Endothelial cell (in vitro differentiated cells): Measurements from ENCODE around the gene FASTKD1. TPM values are rescaled to one million over a fixed set of nuclear protein-coding genes. Genes with fewer than 3 reads are reported as not detected.
"Not testable (repeated sequence)": the region's sequence is repeated elsewhere in the genome, so short reads cannot be mapped to it uniquely, and the experiment has no call there.

Source experiments
- DNase-seq: peaks from one replicate; pipeline ENCODE4 v3.0.0; 2021; ENCODE audit warnings: low spot score
- H3K27ac Mint-ChIP-seq: one replicate; pipeline ENCODE4 v1.8.0; 2021; ENCODE audit warnings: mixed read lengths, inconsistent platforms; ENCODE audit not compliant: unreplicated experiment
- H3K27me3 Mint-ChIP-seq: one replicate; pipeline ENCODE4 v1.8.0; 2021; ENCODE audit warnings: mild to moderate bottlenecking, moderate library complexity, mixed read lengths, inconsistent platforms; ENCODE audit not compliant: unreplicated experiment
- H3K36me3 Mint-ChIP-seq: one replicate; pipeline ENCODE4 v1.8.0; 2021; ENCODE audit warnings: mild to moderate bottlenecking, low read depth, mixed read lengths, inconsistent platforms; ENCODE audit not compliant: unreplicated experiment
- H3K4me1 Mint-ChIP-seq: one replicate; pipeline ENCODE4 v1.8.0; 2021; ENCODE audit warnings: mild to moderate bottlenecking, mixed read lengths, inconsistent platforms; ENCODE audit not compliant: unreplicated experiment
- H3K4me3 Mint-ChIP-seq: one replicate; pipeline ENCODE4 v1.8.0; 2021; ENCODE audit warnings: mild to moderate bottlenecking, mixed read lengths, inconsistent platforms; ENCODE audit not compliant: unreplicated experiment
- H3K9me3 Mint-ChIP-seq: one replicate; pipeline ENCODE4 v1.8.0; 2021; ENCODE audit warnings: mixed read lengths, inconsistent platforms; ENCODE audit not compliant: unreplicated experiment
- CTCF ChIP-seq: fragments of 200-600 bp; sonication (generic); IDR thresholded peaks from one replicate; pipeline ENCODE4 v1.5.0; 2021; ENCODE audit warnings: antibody characterized with exemption; ENCODE audit not compliant: unreplicated experiment
- total RNA-seq: library from RNA; stranded (reverse); fragmentation: NEBNext Ultra II Directional; extraction: Animal tissue kit (Norgen Biotek cat#: 25700); gene quantifications from one replicate; pipeline ENCODE4 v1.2.1, GENCODE V29; 2021; ENCODE audit not compliant: unreplicated experiment

The FASTKD1 gene
- total RNA-seq, 1 donor from 2014 or later: 33.7 TPM

- Mint-ChIP-seq H3K9me3 (no peaks in the 10 kb centered on the region), H3K27me3 (no peaks in the 10 kb centered on the region), H3K36me3 (peaks cover 5% of the 10 kb centered on the region), H3K4me3 (no peak overlapping the region), H3K4me1 (peaks cover 7% of the 10 kb centered on the region), H3K27ac (no peak overlapping the region)
- no peak for TF ChIP-seq CTCF
- no peak for DNase-seq
These were observed 33.5 kb downstream of the FASTKD1 start for GRCh38 chr2:169540146-169540545.

GRCh38 chr2:169539460-169539859 is 34.2 kb downstream of the FASTKD1 start:
- H3K4me1 Mint-ChIP-seq, H3K4me3 Mint-ChIP-seq, H3K27me3 Mint-ChIP-seq, DNase-seq, H3K36me3 Mint-ChIP-seq, H3K9me3 Mint-ChIP-seq, H3K27ac Mint-ChIP-seq: not testable (repeated sequence)

GRCh38 chr2:169528271-169528701 is 45.4 kb downstream of the FASTKD1 start:
- Mint-ChIP-seq H3K36me3 (no peaks in the 10 kb centered on the region), H3K4me1 (peaks cover 2% of the 10 kb centered on the region), H3K27ac (no peak overlapping the region), H3K4me3 (no peak overlapping the region), H3K9me3 (no peaks in the 10 kb centered on the region), H3K27me3 (no peaks in the 10 kb centered on the region)
- TF ChIP-seq CTCF: peak; percentile 93
- peak; percentile 82 for DNase-seq

DNA sequence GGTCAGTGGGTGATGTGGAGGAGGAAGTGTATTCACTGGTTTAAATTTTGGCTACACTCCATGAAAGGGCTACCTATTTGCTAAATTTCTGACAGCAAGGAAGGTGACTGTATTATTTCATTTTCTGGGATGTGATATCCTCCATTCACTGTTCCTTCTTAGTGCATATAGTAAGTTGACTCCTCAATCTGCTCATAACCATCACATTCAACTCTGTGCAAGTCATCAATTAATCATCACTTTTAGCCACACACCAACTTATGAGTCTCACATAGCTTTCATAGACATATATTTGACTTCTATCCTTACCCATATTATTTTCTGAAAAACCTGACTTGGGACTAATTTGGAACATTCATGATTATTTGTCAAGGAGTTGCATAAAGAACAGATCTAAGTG is 47.2 kb downstream of the FASTKD1 start:
- Mint-ChIP-seq H3K27ac (no peak overlapping the region), H3K36me3 (no peaks in the 10 kb centered on the region), H3K27me3 (no peaks in the 10 kb centered on the region), H3K9me3 (no peaks in the 10 kb centered on the region), H3K4me3 (no peak overlapping the region), H3K4me1 (peaks cover 2% of the 10 kb centered on the region)
- TF ChIP-seq CTCF: no peak
- DNase-seq: no peak

DNA sequence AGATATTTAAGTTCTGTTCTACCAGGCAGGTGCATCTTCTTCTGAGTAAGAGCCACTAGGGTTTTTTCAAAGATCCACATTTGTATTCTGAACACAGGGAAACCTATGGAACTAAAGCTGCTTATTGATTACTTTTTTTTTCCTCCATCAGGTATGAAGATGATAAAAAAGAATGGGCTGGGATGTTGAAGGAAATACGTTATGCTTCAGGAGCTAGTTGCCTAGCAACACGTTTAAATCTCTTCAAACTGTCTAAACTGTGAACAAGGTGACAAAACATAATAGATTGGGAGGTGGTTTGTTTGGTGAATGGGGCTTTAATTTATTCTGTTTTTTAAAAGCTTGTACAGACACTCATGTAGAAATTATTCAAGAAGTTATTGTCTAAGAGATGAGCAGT is 48.2 kb downstream of the FASTKD1 start:
- Mint-ChIP-seq H3K4me1 (peaks cover 2% of the 10 kb centered on the region), H3K4me3 (no peak overlapping the region), H3K9me3 (no peaks in the 10 kb centered on the region), H3K36me3 (no peaks in the 10 kb centered on the region), H3K27me3 (no peaks in the 10 kb centered on the region), H3K27ac (no peak overlapping the region)
- DNase-seq: no peak
- no peak for TF ChIP-seq CTCF

GRCh38 chr2:169523681-169524080 is 50.0 kb downstream of the FASTKD1 start:
- peaks cover under 1% of the 10 kb centered on the region for H3K4me1 Mint-ChIP-seq
- no peak overlapping the region for H3K27ac Mint-ChIP-seq
- H3K36me3 Mint-ChIP-seq: no peaks in the 10 kb centered on the region
- H3K4me3 Mint-ChIP-seq: no peak overlapping the region
- no peak for DNase-seq
- TF ChIP-seq CTCF: no peak
- no peaks in the 10 kb centered on the region for H3K27me3 Mint-ChIP-seq
- H3K9me3 Mint-ChIP-seq: no peaks in the 10 kb centered on the region
